HepG2 (cell line): ENCODE results near the gene IFT22. TPM values are rescaled to one million over a fixed set of nuclear protein-coding genes. Genes with fewer than 3 reads are reported as not detected.
A peak's percentile ranks its signal among the peaks of the same experiment; 100 is the strongest.

ENCODE experiments used
- ATAC-seq: fragments of 200-7000 bp; cut with Tn5 transposase; 3 replicates; pipeline ENCODE4 v1.9.1; 2020; ENCODE audit warnings: mild to moderate bottlenecking, moderate library complexity
- BruUV-seq: library from RNA; stranded (reverse); fragments of 400-500 nt; replicated peaks from 2 replicates; lab custom pipeline; 2021; lab: Mats Ljungman, UMichigan
- CTCF ChIA-PET: fragments of 300-600 bp; formaldehyde crosslinking; extraction: SDS; loops from one replicate; lab custom pipeline; 2021; ENCODE audit warnings: low total read pairs, inconsistent platforms, low intra/inter-chr PET ratio; lab: Yijun Ruan, JAX
- POLR2A ChIA-PET: fragments of 350-600 bp; sonication (Branson Sonifier 250); formaldehyde crosslinking; loops from one replicate; lab custom pipeline; 2020; ENCODE audit warnings: antibody characterized with exemption, inconsistent platforms; lab: Yijun Ruan, JAX
- DNase-seq: peaks from one replicate; pipeline ENCODE4 v3.0.0-alpha.2; 2015; ENCODE audit warnings: low spot score
- FAIRE-seq: peaks from 3 replicates; lab custom pipeline; 2011; peaks lifted over from hg19 to GRCh38; lab: Jason Lieb, UNC
- H2AFZ ChIP-seq: one replicate; pipeline ENCODE4 v1.6.1; 2011; ENCODE audit warnings: low read length, inconsistent platforms
- H3K27ac ChIP-seq: fragments of 300-600 bp; 3 replicates; pipeline ENCODE4 v1.8.0; 2011; ENCODE audit warnings: mixed run types, mild to moderate bottlenecking, mixed read lengths, low read length, inconsistent platforms; ENCODE audit not compliant: insufficient read depth; ENCODE audit errors: extremely low read length
- H3K27me3 ChIP-seq, 2 experiments: fragments of 200-600 bp in 1 of 2; 2 replicates in 1 of 2; 3 replicates in 1 of 2; pipeline versions ENCODE4 v1.6.0 to v1.8.0; 2011; ENCODE audit warnings: low read length in 2 of 2, mild to moderate bottlenecking in 2 of 2, moderate library complexity in 2 of 2, inconsistent platforms in 1 of 2; ENCODE audit not compliant: insufficient read depth in 2 of 2, control insufficient read depth in 1 of 2
- H3K36me3 ChIP-seq, 2 experiments: fragments of 200-600 bp in 1 of 2; replicated peaks in 1 of 2; 2 replicates in 1 of 2; 3 replicates in 1 of 2; pipeline versions ENCODE4 v1.5.1 to v1.8.0; 2011; ENCODE audit warnings: low read length in 2 of 2, inconsistent platforms in 1 of 2; ENCODE audit not compliant: insufficient read depth in 2 of 2, control insufficient read depth in 1 of 2
- H3K4me1 ChIP-seq: 2 replicates; pipeline ENCODE4 v1.5.1; 2012; ENCODE audit warnings: low read length, inconsistent platforms; ENCODE audit not compliant: insufficient read depth
- H3K4me2 ChIP-seq: 2 replicates; pipeline ENCODE4 v1.6.0; 2011; ENCODE audit warnings: low read depth, low read length, inconsistent platforms
- H3K4me3 ChIP-seq, 3 experiments: fragments of 200-600 bp in 1 of 3; sonication (generic), shearing (Covaris generic) in 1 of 3; replicated peaks in 1 of 3; 2 replicates each; pipeline ENCODE4 v1.5.1; 2011 to 2016; ENCODE audit warnings: low read length in 3 of 3, inconsistent platforms in 2 of 3, low read depth in 2 of 3, mild to moderate bottlenecking in 2 of 3, control low read depth in 1 of 3, mixed read lengths in 1 of 3; ENCODE audit not compliant: insufficient read depth in 1 of 3
- H3K79me2 ChIP-seq: one replicate; pipeline ENCODE4 v1.6.1; 2011; ENCODE audit warnings: low read length, inconsistent platforms; ENCODE audit not compliant: insufficient read depth
- H3K9ac ChIP-seq: 2 replicates; pipeline ENCODE4 v1.6.0; 2011; ENCODE audit warnings: mild to moderate bottlenecking, low read depth, low read length, inconsistent platforms; ENCODE audit not compliant: insufficient read depth
- H3K9me3 ChIP-seq: 2 replicates; pipeline ENCODE4 v1.5.1; 2012; ENCODE audit warnings: mild to moderate bottlenecking, low read length
- H4K20me1 ChIP-seq: 2 replicates; pipeline ENCODE4 v1.6.0; 2011; ENCODE audit warnings: inconsistent platforms, mild to moderate bottlenecking, low read length, moderate library complexity; ENCODE audit not compliant: insufficient read depth
- BRD4 ChIP-seq: sonication (generic); formaldehyde crosslinking; IDR thresholded peaks from 2 replicates; pipeline ENCODE4 v1.4.0; 2020; ENCODE audit warnings: missing genetic modification reagents
- FOXC1 ChIP-seq: sonication (generic); formaldehyde crosslinking; IDR thresholded peaks from 2 replicates; pipeline ENCODE4 v1.8.0; 2022; ENCODE audit warnings: mild to moderate bottlenecking, missing genetic modification reagents, borderline replicate concordance
- HOXA5 ChIP-seq: sonication (generic); formaldehyde crosslinking; IDR thresholded peaks from 2 replicates; pipeline ENCODE4 v1.4.0; 2020; ENCODE audit warnings: missing genetic modification reagents
- KDM3A ChIP-seq: IDR thresholded peaks from 2 replicates; pipeline ENCODE4 v1.6.1; 2018; ENCODE audit warnings: low read depth, missing compliant biosample characterization
- MTF2 ChIP-seq: sonication (generic); formaldehyde crosslinking; IDR thresholded peaks from 2 replicates; pipeline ENCODE4 v1.5.0; 2020; ENCODE audit warnings: missing genetic modification reagents, borderline replicate concordance
- PAWR ChIP-seq: sonication (generic); formaldehyde crosslinking; IDR thresholded peaks from 2 replicates; pipeline ENCODE4 v1.4.0; 2020; ENCODE audit warnings: missing genetic modification reagents, mild to moderate bottlenecking, borderline replicate concordance
- POLR2A ChIP-seq, 2 experiments: IDR thresholded peaks; 2 replicates each; pipeline ENCODE4 v1.6.1; 2011; ENCODE audit warnings: low read depth in 2 of 2, low read length in 2 of 2, mild to moderate bottlenecking in 1 of 2, moderate library complexity in 1 of 2; ENCODE audit not compliant: insufficient read depth in 1 of 2
- SOX13 ChIP-seq, 3 experiments: fragments of 450-650 bp in 1 of 3; sonication (generic) in 1 of 3; formaldehyde crosslinking in 1 of 3; IDR thresholded peaks in 2 of 3; conservative IDR thresholded peaks in 1 of 3; 2 replicates each; pipeline versions ENCODE4 v1.5.0 to v1.6.1; 2016 to 2020; ENCODE audit warnings: antibody characterized with exemption in 1 of 3, mild to moderate bottlenecking in 1 of 3, missing compliant biosample characterization in 1 of 3, missing genetic modification reagents in 1 of 3, moderate library complexity in 1 of 3
- SYNCRIP ChIP-seq: fragments of 200-400 bp; formaldehyde crosslinking; IDR thresholded peaks from 2 replicates; pipeline ENCODE4 v1.6.1; 2018; ENCODE audit warnings: mild to moderate bottlenecking, low read depth, low read length; ENCODE audit not compliant: insufficient read depth
- TEAD3 ChIP-seq: optimal IDR thresholded peaks from 2 replicates; pipeline ENCODE3; 2016; ENCODE audit warnings: borderline replicate concordance
- THAP11 ChIP-seq: IDR thresholded peaks from 2 replicates; pipeline ENCODE4 v1.6.1; 2016; ENCODE audit warnings: missing biosample characterization, missing genetic modification reagents
- ZFX ChIP-seq: sonication (generic); formaldehyde crosslinking; IDR thresholded peaks from 2 replicates; pipeline ENCODE4 v1.4.0; 2020; ENCODE audit warnings: mild to moderate bottlenecking, low read depth, missing genetic modification reagents, moderate library complexity
- ZNF558 ChIP-seq: sonication (generic); formaldehyde crosslinking; IDR thresholded peaks from 2 replicates; pipeline ENCODE4 v1.9.0; 2022; ENCODE audit warnings: mild to moderate bottlenecking, missing genetic modification reagents, borderline replicate concordance
- WGBS: methylation state at CpG from one replicate; pipeline ENCODE4 v1.1.6; 2017; ENCODE audit warnings: low lambda C conversion rate; 5-methylcytosine and 5-hydroxymethylcytosine counted together
- in situ Hi-C: cut with HindIII; loops from 2 replicates; pipeline ENCODE4 v1.10.0; 2017; ENCODE audit warnings: low pct_unique_long_range_greater_than_20kb; ENCODE audit not compliant: extremely low pct_ligation_motif_present
- intact Hi-C: fragments of 100-400 bp; cut with micrococcal nuclease; formaldehyde crosslinking; loops from one replicate; pipeline ENCODE4 v1.10.0; 2022; ENCODE audit not compliant: unreplicated experiment
- polyA plus RNA-seq, 8 experiments: library from polyadenylated mRNA; depleted of rRNA in 3 of 8; stranded (reverse) in 7 of 8; unstranded in 1 of 8; fragments of >200 nt; fragmentation: Illumina TruSeq in 4 of 8; extraction: Trizol in 4 of 8; gene quantifications; 2 replicates each; pipeline versions ENCODE4 v1.2.1 to v1.2.3, GENCODE V29; 2011 to 2016; ENCODE audit warnings: low read depth in 4 of 8, missing spikeins in 1 of 8, mixed read lengths in 1 of 8; ENCODE audit not compliant: insufficient read depth in 1 of 8
- total RNA-seq, 5 experiments: library from RNA; depleted of rRNA; stranded (reverse); fragments of >200 nt; fragmentation: Illumina TruSeq; extraction: Trizol; gene quantifications; 2 replicates each; pipeline ENCODE4 v1.2.3, GENCODE V29; 2016; ENCODE audit warnings: low read depth in 1 of 5
- TF ChIP-seq, protein P1 (sequence below): sonication (generic); formaldehyde crosslinking; IDR thresholded peaks from 2 replicates; pipeline ENCODE4 v1.4.0; 2020; ENCODE audit warnings: missing genetic modification reagents
- TF ChIP-seq, protein P2 (sequence below): sonication (generic); formaldehyde crosslinking; IDR thresholded peaks from 2 replicates; pipeline ENCODE4 v1.4.0; 2020; ENCODE audit warnings: mild to moderate bottlenecking, missing genetic modification reagents
- TF ChIP-seq, protein P3 (sequence below): sonication (generic); formaldehyde crosslinking; IDR thresholded peaks from 2 replicates; pipeline ENCODE4 v1.4.0; 2020; ENCODE audit warnings: mild to moderate bottlenecking, missing genetic modification reagents

IFT22 gene
- total and polyA plus RNA-seq, 2 of the 13 experiments (the other 11 are each of a cell fraction or from before 2014, with no cell fraction given), result 8.9 to 14.5 TPM

DNA sequence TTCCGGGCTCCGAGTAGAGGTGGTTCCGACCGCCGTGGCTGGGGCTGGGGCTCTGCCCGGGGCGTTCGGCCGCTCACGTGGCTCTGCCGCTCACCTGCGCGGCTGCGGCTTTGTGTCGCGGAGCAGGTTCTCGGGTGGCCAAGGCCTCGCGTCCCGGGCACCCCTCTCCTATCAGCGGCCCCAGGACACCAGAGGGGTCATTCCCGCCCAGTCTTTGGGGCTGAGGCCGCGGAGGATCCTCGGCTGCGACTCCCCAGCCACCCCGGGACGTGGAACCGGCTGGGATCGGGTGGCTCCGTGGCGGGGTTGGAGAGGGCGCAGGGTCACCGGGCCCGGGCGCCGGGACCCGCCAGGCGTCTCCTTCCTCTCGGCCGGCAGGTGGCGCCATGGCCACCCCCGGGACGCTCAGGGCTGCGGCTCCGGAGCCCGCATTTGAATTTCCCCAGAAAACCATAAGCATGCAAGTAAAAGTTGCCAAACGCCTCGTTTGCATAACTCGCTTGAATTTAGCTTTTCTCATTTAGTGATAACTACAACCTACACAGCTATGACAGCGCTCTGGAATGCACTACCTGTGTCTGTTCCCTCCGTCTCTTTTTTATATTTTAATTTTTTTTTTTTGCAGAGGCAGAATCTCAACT is 42.2 kb upstream of the IFT22 start:
- POLR2A ChIA-PET, result no interaction called here
- Histone ChIP-seq H3K27me3 (peaks cover 1 to 5% of the 10 kb centered on the region in 2 experiments; a peak in 3 of 5 replicates), H4K20me1 (no peaks in the 10 kb centered on the region), H3K4me1 (peaks cover 23% of the 10 kb centered on the region), H3K4me2 (peak overlapping the region; percentile 87), H3K9me3 (no peaks in the 10 kb centered on the region), H2AFZ (no peak overlapping the region), H3K9ac (peak overlapping the region; percentile 78), H3K4me3 (peak overlapping the region; percentile 60 to 84 (median 75); a peak in 5 of 6 replicates), H3K36me3 (no peaks in the 10 kb centered on the region), H3K27ac (peak overlapping the region; percentile 66), H3K79me2 (no peaks in the 10 kb centered on the region)
- ATAC-seq, result peak; percentile 93
- intact Hi-C loops, result loop anchor here (1.0 kb wide), 1 partner anchor 47 kb away; no protein-coding TSS in a partner anchor
- CTCF ChIA-PET, result interaction anchor here (1.5 to 2.2 kb wide), 3 partner anchors 47 to 144 kb away, joined by 10 to 20 read pairs (median 12); no protein-coding TSS in a partner anchor
- peak; percentile 53 for FAIRE-seq
- peak; percentile 55 for DNase-seq
- no TSS peak for BruUV-seq
- in situ Hi-C loops, result no loop called here
- 4% methylated on average over 10 of the region's 52 CpGs for WGBS
- TF ChIP-seq ZFX (CRISPR knock-in tag) (peak; percentile 68), TEAD3 (CRISPR knock-in tag) (no peak), FOXC1 (CRISPR knock-in tag) (0 out of 2 replicates have a peak, but pooled peaks have one; percentile 41), MTF2 (CRISPR knock-in tag) (peak; percentile 72; the same call in 1 of the 2 replicates), SYNCRIP (no peak), HOXA5 (CRISPR knock-in tag) (peak; percentile 54; the same call in 1 of the 2 replicates), POLR2A (IDR thresholded peaks at IDR 0.05; ENCODE audit: insufficient read depth in 1 of 2, low read depth in 2 of 2, low read length in 2 of 2) (no peak), SOX13 (IDR thresholded peaks at IDR 0.05) (no peak), SOX13 (CRISPR knock-in tag; conservative IDR thresholded peaks at IDR 0.05 in 1 of 2, IDR thresholded peaks at IDR 0.05 in 1 of 2) (no peak), KDM3A (CRISPR knock-in tag) (no peak), ZNF558 (no peak), THAP11 (CRISPR knock-in tag) (0 out of 2 replicates have a peak, but pooled peaks have one; percentile 15), PAWR (CRISPR knock-in tag) (no peak), BRD4 (CRISPR knock-in tag) (0 out of 2 replicates have a peak, but pooled peaks have one; percentile 40)
- TF ChIP-seq, protein P1, sequence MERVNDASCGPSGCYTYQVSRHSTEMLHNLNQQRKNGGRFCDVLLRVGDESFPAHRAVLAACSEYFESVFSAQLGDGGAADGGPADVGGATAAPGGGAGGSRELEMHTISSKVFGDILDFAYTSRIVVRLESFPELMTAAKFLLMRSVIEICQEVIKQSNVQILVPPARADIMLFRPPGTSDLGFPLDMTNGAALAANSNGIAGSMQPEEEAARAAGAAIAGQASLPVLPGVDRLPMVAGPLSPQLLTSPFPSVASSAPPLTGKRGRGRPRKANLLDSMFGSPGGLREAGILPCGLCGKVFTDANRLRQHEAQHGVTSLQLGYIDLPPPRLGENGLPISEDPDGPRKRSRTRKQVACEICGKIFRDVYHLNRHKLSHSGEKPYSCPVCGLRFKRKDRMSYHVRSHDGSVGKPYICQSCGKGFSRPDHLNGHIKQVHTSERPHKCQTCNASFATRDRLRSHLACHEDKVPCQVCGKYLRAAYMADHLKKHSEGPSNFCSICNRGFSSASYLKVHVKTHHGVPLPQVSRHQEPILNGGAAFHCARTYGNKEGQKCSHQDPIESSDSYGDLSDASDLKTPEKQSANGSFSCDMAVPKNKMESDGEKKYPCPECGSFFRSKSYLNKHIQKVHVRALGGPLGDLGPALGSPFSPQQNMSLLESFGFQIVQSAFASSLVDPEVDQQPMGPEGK (CRISPR knock-in tag), result 0 out of 2 replicates have a peak, but pooled peaks have one; percentile 16
- TF ChIP-seq, protein P2, sequence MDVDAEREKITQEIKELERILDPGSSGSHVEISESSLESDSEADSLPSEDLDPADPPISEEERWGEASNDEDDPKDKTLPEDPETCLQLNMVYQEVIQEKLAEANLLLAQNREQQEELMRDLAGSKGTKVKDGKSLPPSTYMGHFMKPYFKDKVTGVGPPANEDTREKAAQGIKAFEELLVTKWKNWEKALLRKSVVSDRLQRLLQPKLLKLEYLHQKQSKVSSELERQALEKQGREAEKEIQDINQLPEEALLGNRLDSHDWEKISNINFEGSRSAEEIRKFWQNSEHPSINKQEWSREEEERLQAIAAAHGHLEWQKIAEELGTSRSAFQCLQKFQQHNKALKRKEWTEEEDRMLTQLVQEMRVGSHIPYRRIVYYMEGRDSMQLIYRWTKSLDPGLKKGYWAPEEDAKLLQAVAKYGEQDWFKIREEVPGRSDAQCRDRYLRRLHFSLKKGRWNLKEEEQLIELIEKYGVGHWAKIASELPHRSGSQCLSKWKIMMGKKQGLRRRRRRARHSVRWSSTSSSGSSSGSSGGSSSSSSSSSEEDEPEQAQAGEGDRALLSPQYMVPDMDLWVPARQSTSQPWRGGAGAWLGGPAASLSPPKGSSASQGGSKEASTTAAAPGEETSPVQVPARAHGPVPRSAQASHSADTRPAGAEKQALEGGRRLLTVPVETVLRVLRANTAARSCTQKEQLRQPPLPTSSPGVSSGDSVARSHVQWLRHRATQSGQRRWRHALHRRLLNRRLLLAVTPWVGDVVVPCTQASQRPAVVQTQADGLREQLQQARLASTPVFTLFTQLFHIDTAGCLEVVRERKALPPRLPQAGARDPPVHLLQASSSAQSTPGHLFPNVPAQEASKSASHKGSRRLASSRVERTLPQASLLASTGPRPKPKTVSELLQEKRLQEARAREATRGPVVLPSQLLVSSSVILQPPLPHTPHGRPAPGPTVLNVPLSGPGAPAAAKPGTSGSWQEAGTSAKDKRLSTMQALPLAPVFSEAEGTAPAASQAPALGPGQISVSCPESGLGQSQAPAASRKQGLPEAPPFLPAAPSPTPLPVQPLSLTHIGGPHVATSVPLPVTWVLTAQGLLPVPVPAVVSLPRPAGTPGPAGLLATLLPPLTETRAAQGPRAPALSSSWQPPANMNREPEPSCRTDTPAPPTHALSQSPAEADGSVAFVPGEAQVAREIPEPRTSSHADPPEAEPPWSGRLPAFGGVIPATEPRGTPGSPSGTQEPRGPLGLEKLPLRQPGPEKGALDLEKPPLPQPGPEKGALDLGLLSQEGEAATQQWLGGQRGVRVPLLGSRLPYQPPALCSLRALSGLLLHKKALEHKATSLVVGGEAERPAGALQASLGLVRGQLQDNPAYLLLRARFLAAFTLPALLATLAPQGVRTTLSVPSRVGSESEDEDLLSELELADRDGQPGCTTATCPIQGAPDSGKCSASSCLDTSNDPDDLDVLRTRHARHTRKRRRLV (CRISPR knock-in tag), result no peak
- TF ChIP-seq, protein P3, sequence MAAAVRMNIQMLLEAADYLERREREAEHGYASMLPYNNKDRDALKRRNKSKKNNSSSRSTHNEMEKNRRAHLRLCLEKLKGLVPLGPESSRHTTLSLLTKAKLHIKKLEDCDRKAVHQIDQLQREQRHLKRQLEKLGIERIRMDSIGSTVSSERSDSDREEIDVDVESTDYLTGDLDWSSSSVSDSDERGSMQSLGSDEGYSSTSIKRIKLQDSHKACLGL (CRISPR knock-in tag), result peak; percentile 44; the same call in 1 of the 2 replicates
